Endodermal cell (in vitro differentiated cells): ENCODE data around the gene MORC4. TPM values are rescaled to one million over a fixed set of nuclear protein-coding genes. Genes with fewer than 3 reads are reported as not detected.

Source experiments
- DNase-seq: peaks from one replicate; pipeline ENCODE4 v3.0.0-alpha.2; 2017
- H3K27ac ChIP-seq: 2 replicates; pipeline ENCODE4 v1.5.1; 2013; ENCODE audit warnings: mild to moderate bottlenecking, low read depth, low read length, moderate library complexity
- H3K27me3 ChIP-seq: 2 replicates; pipeline ENCODE4 v1.6.1; 2013; ENCODE audit warnings: mild to moderate bottlenecking, low read length, moderate library complexity; ENCODE audit not compliant: insufficient read depth, control insufficient read depth, poor library complexity, severe bottlenecking
- H3K36me3 ChIP-seq: 2 replicates; pipeline ENCODE4 v1.7.0; 2013; ENCODE audit warnings: mild to moderate bottlenecking, low read length, moderate library complexity; ENCODE audit not compliant: control insufficient read depth, insufficient read depth
- H3K4me1 ChIP-seq: one replicate; pipeline ENCODE4 v1.7.0; 2013; ENCODE audit warnings: low read length; ENCODE audit not compliant: control insufficient read depth, insufficient read depth
- H3K4me3 ChIP-seq: 2 replicates; pipeline ENCODE4 v1.5.1; 2013; ENCODE audit warnings: mild to moderate bottlenecking, low read length, moderate library complexity
- H3K9ac ChIP-seq: 2 replicates; pipeline ENCODE4 v1.6.1; 2013; ENCODE audit warnings: mild to moderate bottlenecking, low read length, moderate library complexity; ENCODE audit not compliant: poor library complexity, severe bottlenecking; ENCODE audit errors: extremely low read depth
- H3K9me3 ChIP-seq: 2 replicates; pipeline ENCODE4 v1.6.1; 2013; ENCODE audit warnings: mild to moderate bottlenecking, low read length, moderate library complexity; ENCODE audit not compliant: control insufficient read depth
- H3K27ac Mint-ChIP-seq: 2 replicates; pipeline ENCODE4 v1.8.0; 2020; ENCODE audit warnings: mixed read lengths
- H3K27me3 Mint-ChIP-seq: 2 replicates; pipeline ENCODE4 v1.8.0; 2021; ENCODE audit warnings: mild to moderate bottlenecking, mixed read lengths; ENCODE audit not compliant: insufficient read depth
- H3K36me3 Mint-ChIP-seq: 2 replicates; pipeline ENCODE4 v1.8.0; 2020; ENCODE audit warnings: low read depth, mixed read lengths
- H3K4me1 Mint-ChIP-seq: 2 replicates; pipeline ENCODE4 v1.8.0; 2020; ENCODE audit warnings: mixed read lengths
- H3K4me3 Mint-ChIP-seq: 2 replicates; pipeline ENCODE4 v1.8.0; 2020; ENCODE audit warnings: mild to moderate bottlenecking, moderate library complexity, mixed read lengths
- H3K9me3 Mint-ChIP-seq: 2 replicates; pipeline ENCODE4 v1.8.0; 2020; ENCODE audit warnings: mild to moderate bottlenecking, mixed read lengths
- WGBS, 2 experiments: methylation state at CpG; one replicate each; pipeline versions ENCODE4 v1.1.5 to v1.1.7; 2013; ENCODE audit warnings: missing lambda C conversion rate in 2 of 2, mixed read lengths in 1 of 2; ENCODE audit not compliant: insufficient coverage in 1 of 2, insufficient read length in 1 of 2; 5-methylcytosine and 5-hydroxymethylcytosine counted together
- total RNA-seq, 2 donors: library from RNA; stranded (reverse); fragmentation: NEBNext Ultra II Directional in 1 of 2; extraction: Animal tissue kit (Norgen Biotek cat#: 25700) in 1 of 2; gene quantifications; 2 replicates in 1 of 2; 3 replicates in 1 of 2; pipeline ENCODE4 v1.2.1, GENCODE V29; 2021
- TF ChIP-seq, protein P1 (sequence below): fragments of 200-600 bp; sonication (generic); conservative IDR thresholded peaks from 2 replicates; pipeline ENCODE4 v1.5.0; 2021; ENCODE audit warnings: antibody characterized with exemption, mild to moderate bottlenecking

Gene MORC4
- total RNA-seq, 2 donors from 2014 or later: 3.4 TPM

- 93% methylated on average over 6 of the region's 6 CpGs; no CpG with 5 or more reads in 1 of the 2 experiments for WGBS, 2 experiments
- no peak overlapping the region for H3K4me3 ChIP-seq
- no peaks in the 10 kb centered on the region for H3K9me3 ChIP-seq
- Mint-ChIP-seq H3K27ac (no peak overlapping the region), H3K9me3 (peaks cover 28% of the 10 kb centered on the region), H3K4me1 (no peaks in the 10 kb centered on the region), H3K27me3 (no peaks in the 10 kb centered on the region), H3K36me3 (no peaks in the 10 kb centered on the region), H3K4me3 (no peak overlapping the region)
- H3K27ac ChIP-seq: no peak overlapping the region
- H3K27me3 ChIP-seq: no peaks in the 10 kb centered on the region
- no peaks in the 10 kb centered on the region for H3K36me3 ChIP-seq
- no peak overlapping the region for H3K9ac ChIP-seq
- TF ChIP-seq, protein P1, sequence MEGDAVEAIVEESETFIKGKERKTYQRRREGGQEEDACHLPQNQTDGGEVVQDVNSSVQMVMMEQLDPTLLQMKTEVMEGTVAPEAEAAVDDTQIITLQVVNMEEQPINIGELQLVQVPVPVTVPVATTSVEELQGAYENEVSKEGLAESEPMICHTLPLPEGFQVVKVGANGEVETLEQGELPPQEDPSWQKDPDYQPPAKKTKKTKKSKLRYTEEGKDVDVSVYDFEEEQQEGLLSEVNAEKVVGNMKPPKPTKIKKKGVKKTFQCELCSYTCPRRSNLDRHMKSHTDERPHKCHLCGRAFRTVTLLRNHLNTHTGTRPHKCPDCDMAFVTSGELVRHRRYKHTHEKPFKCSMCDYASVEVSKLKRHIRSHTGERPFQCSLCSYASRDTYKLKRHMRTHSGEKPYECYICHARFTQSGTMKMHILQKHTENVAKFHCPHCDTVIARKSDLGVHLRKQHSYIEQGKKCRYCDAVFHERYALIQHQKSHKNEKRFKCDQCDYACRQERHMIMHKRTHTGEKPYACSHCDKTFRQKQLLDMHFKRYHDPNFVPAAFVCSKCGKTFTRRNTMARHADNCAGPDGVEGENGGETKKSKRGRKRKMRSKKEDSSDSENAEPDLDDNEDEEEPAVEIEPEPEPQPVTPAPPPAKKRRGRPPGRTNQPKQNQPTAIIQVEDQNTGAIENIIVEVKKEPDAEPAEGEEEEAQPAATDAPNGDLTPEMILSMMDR: no peak
- DNase-seq: no peak
- H3K4me1 ChIP-seq: no peaks in the 10 kb centered on the region
These were observed 48.8 kb downstream of the MORC4 start for GRCh38 chrX:106951230-106951629.

GRCh38 chrX:106950381-106950780 lies 49.6 kb downstream of the MORC4 start:
- Mint-ChIP-seq H3K27me3 (no peaks in the 10 kb centered on the region), H3K27ac (no peak overlapping the region), H3K4me1 (no peaks in the 10 kb centered on the region), H3K4me3 (no peak overlapping the region), H3K9me3 (peaks cover 21% of the 10 kb centered on the region), H3K36me3 (no peaks in the 10 kb centered on the region)
- Histone ChIP-seq H3K27ac (no peak overlapping the region), H3K4me3 (no peak overlapping the region), H3K4me1 (no peaks in the 10 kb centered on the region), H3K36me3 (no peaks in the 10 kb centered on the region), H3K27me3 (no peaks in the 10 kb centered on the region), H3K9me3 (no peaks in the 10 kb centered on the region), H3K9ac (no peak overlapping the region)
- DNase-seq: no peak
- TF ChIP-seq, protein P1: no peak
- 91% methylated on average over 2 of the region's 2 CpGs; no CpG with 5 or more reads in 1 of the 2 experiments for WGBS, 2 experiments

DNA sequence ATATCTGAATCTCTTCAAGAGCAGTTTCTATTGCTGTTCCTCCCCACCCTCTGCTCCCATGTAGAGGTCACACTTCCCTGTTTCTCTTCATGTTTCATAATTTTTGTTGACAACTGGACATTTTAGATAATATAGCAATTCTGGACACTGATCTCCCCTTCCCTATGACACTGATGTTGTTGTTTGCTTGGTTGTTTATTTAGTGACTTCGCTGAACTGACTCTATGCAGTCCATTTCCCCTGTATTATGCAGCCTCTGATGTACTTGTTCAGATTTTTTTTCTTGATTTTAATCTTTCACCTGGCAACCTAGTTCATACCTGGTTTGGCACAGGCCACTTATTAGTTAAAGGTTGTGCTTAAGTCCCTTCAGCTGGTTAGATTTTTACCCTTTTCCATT lies 50.6 kb downstream of the MORC4 start:
- no CpG with 5 or more reads among the region's 1 CpG for whole genome bisulfite sequencing, 2 experiments
- Histone ChIP-seq H3K27me3 (no peaks in the 10 kb centered on the region), H3K36me3 (no peaks in the 10 kb centered on the region), H3K4me1 (no peaks in the 10 kb centered on the region), H3K27ac (no peak overlapping the region), H3K9ac (no peak overlapping the region), H3K9me3 (no peaks in the 10 kb centered on the region), H3K4me3 (no peak overlapping the region)
- TF ChIP-seq, protein P1: no peak
- Mint-ChIP-seq H3K27me3 (no peaks in the 10 kb centered on the region), H3K36me3 (no peaks in the 10 kb centered on the region), H3K4me3 (no peak overlapping the region), H3K9me3 (peaks cover 25% of the 10 kb centered on the region), H3K4me1 (no peaks in the 10 kb centered on the region), H3K27ac (no peak overlapping the region)
- no peak for DNase-seq
